CD4-positive, CD25-positive, alpha-beta regulatory T cell (primary cell): Measurements from ENCODE around the gene ETS2. TPM values are rescaled to one million over a fixed set of nuclear protein-coding genes. Genes with fewer than 3 reads are reported as not detected.

Source experiments
- ATAC-seq, 2 donors: fragments of 150-1000 bp; cut with Tn5 transposase; one replicate each; pipeline ENCODE4 v1.10.0; 2021; ENCODE audit warnings: low read depth in 2 of 2, moderate number of reproducible peaks in 2 of 2, moderate library complexity in 1 of 2
- DNase-seq, 3 donors: peaks; one replicate each; pipeline versions ENCODE4 v3.0.0 to v3.0.0-alpha.2; 2012 to 2022; ENCODE audit warnings: mixed read lengths in 1 of 3
- H3K27ac ChIP-seq: one replicate; pipeline ENCODE4 v1.7.0; 2013; ENCODE audit warnings: mild to moderate bottlenecking, low read length; ENCODE audit not compliant: insufficient read depth, poor library complexity, severe bottlenecking
- H3K27me3 ChIP-seq: one replicate; pipeline ENCODE4 v1.7.0; 2013; ENCODE audit warnings: low read length; ENCODE audit not compliant: control insufficient read depth, insufficient read depth
- H3K36me3 ChIP-seq: one replicate; pipeline ENCODE4 v1.7.0; 2013; ENCODE audit warnings: mild to moderate bottlenecking, low read length, moderate library complexity; ENCODE audit not compliant: control insufficient read depth, insufficient read depth
- H3K4me1 ChIP-seq: 2 replicates; pipeline ENCODE4 v1.7.0; 2013; ENCODE audit warnings: mild to moderate bottlenecking, low read length; ENCODE audit not compliant: insufficient read depth, control insufficient read depth, poor library complexity, severe bottlenecking
- H3K4me3 ChIP-seq: one replicate; pipeline ENCODE4 v1.7.0; 2013; ENCODE audit warnings: low read depth, mild to moderate bottlenecking, low read length, moderate library complexity
- H3K9me3 ChIP-seq, 2 experiments: 1 replicate in 1 of 2; 2 replicates in 1 of 2; pipeline ENCODE4 v1.7.0; 2013; ENCODE audit warnings: low read length in 2 of 2, mild to moderate bottlenecking in 1 of 2, moderate library complexity in 1 of 2; ENCODE audit not compliant: control insufficient read depth in 2 of 2
- H3K27ac Mint-ChIP-seq, 3 donors: one replicate each; pipeline ENCODE4 v1.8.0; 2020 to 2022; ENCODE audit warnings: mild to moderate bottlenecking in 3 of 3, mixed read lengths in 3 of 3, moderate library complexity in 2 of 3
- H3K27me3 Mint-ChIP-seq: one replicate; pipeline ENCODE4 v1.8.0; 2022; ENCODE audit warnings: mild to moderate bottlenecking, mixed read lengths
- H3K36me3 Mint-ChIP-seq: one replicate; pipeline ENCODE4 v1.8.0; 2020; ENCODE audit warnings: mixed read lengths
- H3K4me1 Mint-ChIP-seq, 4 donors: one replicate each; pipeline ENCODE4 v1.8.0; 2020 to 2022; ENCODE audit warnings: mixed read lengths in 4 of 4, mild to moderate bottlenecking in 1 of 4
- H3K4me3 Mint-ChIP-seq, 4 donors: one replicate each; pipeline ENCODE4 v1.8.0; 2020 to 2022; ENCODE audit warnings: mild to moderate bottlenecking in 4 of 4, mixed read lengths in 4 of 4, moderate library complexity in 3 of 4
- H3K9me3 Mint-ChIP-seq, 7 donors: one replicate each; pipeline ENCODE4 v1.8.0; 2020 to 2022; ENCODE audit warnings: mixed read lengths in 7 of 7, mild to moderate bottlenecking in 3 of 7, moderate library complexity in 2 of 7
- polyA plus RNA-seq, 4 donors: library from polyadenylated mRNA; unstranded; fragments of 300-500 nt; fragmentation: Illumina TruSeq; gene quantifications; one replicate each; pipeline ENCODE4 v1.2.3, GENCODE V29; 2021
- total RNA-seq: library from RNA; stranded (reverse); gene quantifications from one replicate; pipeline ENCODE4 v1.2.3, GENCODE V29; 2022

The ETS2 gene
- total and polyA plus RNA-seq, 5 donors from 2014 or later, result 2.6 to 12.3 (median 5.1) TPM

DNA sequence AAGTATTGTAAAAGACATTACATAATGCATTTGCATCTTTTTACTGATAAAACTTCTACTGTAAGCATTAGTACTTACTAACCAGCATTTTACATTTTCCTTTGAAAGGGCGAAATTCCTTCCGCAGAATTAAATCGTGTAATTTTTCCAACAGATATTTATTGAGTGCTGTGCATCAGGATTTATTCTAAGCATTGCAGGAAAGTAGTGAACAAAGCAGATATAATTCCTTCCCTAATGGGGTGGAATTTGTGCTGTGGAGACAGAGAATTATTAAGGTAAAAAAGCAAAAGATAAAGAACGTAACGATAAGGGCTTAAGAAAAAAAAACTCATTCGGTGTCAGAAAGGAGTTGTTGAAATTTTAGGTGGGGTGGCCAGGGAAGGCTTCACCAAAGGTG, 7.6 kb upstream of the ETS2 start:
- Histone ChIP-seq H3K27ac (no peak overlapping the region), H3K4me3 (no peak overlapping the region), H3K36me3 (no peaks in the 10 kb centered on the region), H3K27me3 (no peaks in the 10 kb centered on the region), H3K9me3 (no peaks in the 10 kb centered on the region), H3K4me1 (no peaks in the 10 kb centered on the region)
- H3K36me3 Mint-ChIP-seq, result no peaks in the 10 kb centered on the region
- no peak for DNase-seq
- no peaks in the 10 kb centered on the region for H3K4me1 Mint-ChIP-seq
- no peak for ATAC-seq
- H3K27me3 Mint-ChIP-seq, result no peaks in the 10 kb centered on the region
- H3K9me3 Mint-ChIP-seq, result peaks cover 0 to 3% (median 0%) of the 10 kb centered on the region in 7 donors
- no peak overlapping the region for H3K4me3 Mint-ChIP-seq
- H3K27ac Mint-ChIP-seq, result no peak overlapping the region

DNA sequence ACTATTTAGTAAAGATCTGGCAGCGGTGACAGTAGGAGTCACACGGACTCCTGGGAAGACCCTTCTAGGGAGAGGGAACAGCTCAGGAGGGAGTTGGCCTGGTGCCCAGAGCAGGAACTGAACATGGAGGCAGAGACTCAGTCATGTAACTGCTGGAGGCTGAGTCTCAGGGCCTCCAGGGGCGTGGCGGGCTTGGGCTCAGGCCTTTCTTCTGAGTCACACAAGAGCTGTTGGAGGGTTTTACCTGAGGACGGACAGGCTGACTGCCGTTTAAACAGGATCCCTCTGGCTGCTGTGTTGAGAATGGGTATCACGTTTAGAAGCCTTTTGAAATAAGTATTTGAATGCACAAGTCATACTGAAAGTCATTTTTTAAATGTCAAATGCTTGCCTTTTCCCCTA, 7.2 kb upstream of the ETS2 start:
- H3K4me3 Mint-ChIP-seq, result no peak overlapping the region
- H3K27ac Mint-ChIP-seq, result no peak overlapping the region
- peaks cover 0 to 4% (median 0%) of the 10 kb centered on the region in 7 donors for H3K9me3 Mint-ChIP-seq
- Histone ChIP-seq H3K27ac (no peak overlapping the region), H3K9me3 (no peaks in the 10 kb centered on the region), H3K36me3 (no peaks in the 10 kb centered on the region), H3K4me1 (no peaks in the 10 kb centered on the region), H3K27me3 (no peaks in the 10 kb centered on the region), H3K4me3 (no peak overlapping the region)
- DNase-seq (peak in 1 of 3 donors; percentile 36), ATAC-seq (no peak)
- no peaks in the 10 kb centered on the region for H3K36me3 Mint-ChIP-seq
- no peaks in the 10 kb centered on the region for H3K27me3 Mint-ChIP-seq
- H3K4me1 Mint-ChIP-seq, result no peaks in the 10 kb centered on the region

DNA sequence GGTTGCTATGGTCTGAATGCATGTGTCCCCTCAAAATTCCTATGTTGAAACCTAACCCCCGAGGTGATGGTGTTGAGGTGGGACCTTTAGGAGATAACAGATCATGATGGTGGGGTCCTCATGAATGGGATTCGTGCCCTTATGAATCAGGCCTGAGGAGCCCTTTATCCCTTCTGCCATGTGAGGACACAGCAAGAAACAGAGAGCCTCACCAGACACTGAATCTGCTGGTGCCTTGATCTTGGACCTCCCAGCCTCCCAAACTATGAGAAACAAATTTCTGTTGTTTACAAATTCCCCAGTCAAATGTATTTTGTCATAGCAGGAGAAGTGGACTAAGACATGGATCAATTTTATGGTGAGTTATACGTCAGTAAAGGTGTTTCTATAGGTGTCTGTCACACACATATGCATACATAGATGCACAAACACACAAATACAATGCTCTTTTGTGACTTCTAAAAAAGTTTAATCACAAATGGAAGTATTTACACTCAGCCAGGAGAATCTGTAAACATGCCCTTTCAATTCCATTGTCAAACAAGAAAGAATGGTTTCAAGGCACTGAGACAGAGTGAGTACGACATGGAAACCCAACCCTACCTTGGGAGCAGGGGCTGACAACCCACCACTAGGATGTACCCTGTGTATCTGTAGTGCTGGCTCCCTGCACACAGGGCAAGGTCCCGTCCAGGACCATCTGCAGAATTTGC, 5.5 kb upstream of the ETS2 start:
- ATAC-seq, result no peak
- Mint-ChIP-seq H3K27me3 (peaks cover 4% of the 10 kb centered on the region), H3K9me3 (peaks cover 0 to 5% (median 0%) of the 10 kb centered on the region in 7 donors), H3K36me3 (no peaks in the 10 kb centered on the region), H3K27ac (no peak overlapping the region), H3K4me1 (peaks cover 5 to 6% (median 5%) of the 10 kb centered on the region in 4 donors), H3K4me3 (no peak overlapping the region)
- DNase-seq, result no peak
- no peak overlapping the region for H3K4me3 ChIP-seq
- no peak overlapping the region for H3K27ac ChIP-seq
- H3K9me3 ChIP-seq, result no peaks in the 10 kb centered on the region
- H3K4me1 ChIP-seq, result peaks cover 8% of the 10 kb centered on the region
- no peaks in the 10 kb centered on the region for H3K36me3 ChIP-seq
- H3K27me3 ChIP-seq, result peaks cover 2% of the 10 kb centered on the region

DNA sequence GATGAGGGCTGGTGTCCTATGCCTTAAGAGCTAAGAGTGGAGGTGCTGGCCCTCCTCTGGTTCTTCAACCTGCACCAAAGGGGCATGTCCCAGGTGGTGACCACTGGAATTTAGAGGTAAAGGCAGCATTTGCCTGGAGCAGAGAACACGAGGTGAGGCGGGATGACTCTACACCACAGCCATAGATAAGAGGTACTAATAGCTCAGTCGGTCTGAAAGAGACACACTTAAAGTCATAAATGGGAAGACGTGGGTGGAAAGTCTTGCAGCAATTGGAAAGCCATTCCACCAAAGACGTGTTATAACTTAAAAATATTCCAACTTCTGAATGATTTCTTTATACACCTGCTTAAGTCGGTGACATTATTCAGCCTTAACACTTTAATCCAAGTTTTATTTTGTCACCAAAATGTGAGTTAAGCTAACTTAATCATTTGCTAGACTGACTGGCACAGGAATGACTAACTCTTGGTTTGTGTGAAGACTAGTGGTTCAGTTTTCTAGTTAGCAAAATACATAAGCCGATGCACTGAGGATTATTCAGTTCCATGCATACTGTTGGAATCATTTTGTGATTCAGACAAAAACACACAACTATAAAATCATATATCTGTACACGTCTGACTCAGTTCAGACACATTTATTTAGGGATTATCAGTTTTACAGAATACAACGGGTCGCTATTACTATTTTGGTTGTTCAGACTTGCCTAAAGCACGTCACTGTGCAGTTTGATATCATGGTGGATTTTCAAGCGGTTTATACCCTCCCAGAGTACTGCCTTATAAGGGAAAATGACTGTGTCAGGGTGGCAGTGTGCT, 4.6 kb upstream of the ETS2 start:
- ATAC-seq (no peak), DNase-seq (no peak)
- no peak overlapping the region for H3K27ac Mint-ChIP-seq
- Histone ChIP-seq H3K4me1 (peaks cover 9% of the 10 kb centered on the region), H3K36me3 (no peaks in the 10 kb centered on the region), H3K9me3 (no peaks in the 10 kb centered on the region), H3K27me3 (peaks cover 2% of the 10 kb centered on the region), H3K4me3 (no peak overlapping the region), H3K27ac (no peak overlapping the region)
- H3K4me3 Mint-ChIP-seq, result no peak overlapping the region
- H3K4me1 Mint-ChIP-seq, result peaks cover 5 to 6% (median 5%) of the 10 kb centered on the region in 4 donors
- H3K36me3 Mint-ChIP-seq, result no peaks in the 10 kb centered on the region
- H3K9me3 Mint-ChIP-seq, result peaks cover 0 to 5% (median 0%) of the 10 kb centered on the region in 7 donors
- peaks cover 4% of the 10 kb centered on the region for H3K27me3 Mint-ChIP-seq

DNA sequence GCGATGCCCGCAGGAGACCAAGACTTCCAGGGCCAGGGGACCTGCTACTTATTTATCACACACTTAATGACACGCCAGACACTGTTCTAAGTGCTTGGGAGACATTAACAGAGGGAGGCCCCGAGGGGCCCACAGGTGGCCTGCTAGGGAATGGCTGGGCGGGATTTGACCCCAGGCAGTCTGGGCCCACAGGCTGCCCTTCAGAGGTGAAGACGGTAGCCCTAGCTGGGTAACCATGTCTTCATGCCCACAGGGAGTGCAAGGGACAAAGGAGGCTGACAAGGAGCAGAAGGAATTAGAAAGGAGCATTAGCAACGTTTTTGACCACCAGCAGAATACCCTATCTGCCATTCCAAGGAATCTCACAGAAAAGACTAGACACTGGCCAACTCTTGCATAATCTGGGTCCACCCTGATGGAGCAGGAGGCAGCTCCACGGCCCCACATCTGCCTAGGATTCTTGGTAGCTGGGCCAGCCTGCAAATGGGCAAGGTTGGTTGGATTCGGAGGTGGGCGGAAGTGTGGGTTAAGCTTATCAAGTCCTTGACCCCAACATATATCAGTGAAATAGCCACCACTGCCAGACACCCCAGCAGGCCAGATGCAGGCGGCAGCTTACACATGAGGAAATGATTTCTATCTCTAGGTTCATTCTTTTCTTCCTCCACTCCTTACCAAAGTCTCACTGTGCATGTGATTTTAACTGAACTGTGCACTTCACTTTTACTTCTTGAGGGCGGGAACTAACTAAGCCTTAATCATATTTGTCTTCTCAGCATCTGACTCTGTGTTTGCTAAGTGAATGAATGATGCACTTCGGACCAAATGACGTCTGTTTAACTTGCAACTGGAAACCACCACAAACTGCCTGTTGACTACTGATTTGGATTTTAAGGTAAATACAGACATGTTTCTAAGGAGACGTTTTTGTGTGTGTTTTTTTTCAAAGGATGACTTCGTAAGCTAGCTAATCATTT, 3.4 kb upstream of the ETS2 start:
- ATAC-seq, result no peak
- Histone ChIP-seq H3K4me3 (no peak overlapping the region), H3K27ac (no peak overlapping the region), H3K9me3 (no peaks in the 10 kb centered on the region), H3K27me3 (peaks cover 2% of the 10 kb centered on the region), H3K36me3 (no peaks in the 10 kb centered on the region), H3K4me1 (peaks cover 20% of the 10 kb centered on the region)
- Mint-ChIP-seq H3K27me3 (peaks cover 8% of the 10 kb centered on the region), H3K4me3 (peak overlapping the region in 1 of 4 donors; percentile 6), H3K9me3 (peaks cover 0 to 5% (median 0%) of the 10 kb centered on the region in 7 donors), H3K27ac (no peak overlapping the region), H3K4me1 (peaks cover 5 to 15% (median 12%) of the 10 kb centered on the region in 4 donors), H3K36me3 (no peaks in the 10 kb centered on the region)
- DNase-seq, result no peak

DNA sequence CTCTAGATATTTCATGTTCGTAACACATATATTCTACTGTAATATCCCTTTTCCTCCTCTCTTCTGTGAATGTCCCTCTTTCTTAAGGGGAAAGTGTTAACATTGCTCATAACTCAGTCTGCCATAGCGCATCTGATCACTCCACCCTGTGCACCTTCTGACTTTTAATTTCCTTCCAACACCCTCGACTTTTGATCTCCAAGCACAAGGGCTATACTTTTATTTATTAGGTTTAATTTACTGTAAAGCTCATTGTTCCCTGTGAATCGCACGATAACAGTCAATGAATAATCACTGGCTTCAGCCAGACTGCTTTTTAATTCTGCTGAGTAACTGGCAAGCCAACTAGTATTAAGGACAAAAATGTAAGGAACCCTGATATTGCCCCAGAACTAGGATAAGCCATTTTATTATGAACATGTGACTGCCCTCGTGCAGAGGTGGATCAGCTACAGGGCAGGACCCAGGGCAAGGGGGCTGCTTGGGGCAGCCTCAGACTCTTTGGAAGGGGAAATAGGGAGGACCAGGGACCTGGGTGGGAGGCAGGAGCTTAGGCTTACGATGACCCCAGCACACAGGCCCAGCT, 2.6 kb upstream of the ETS2 start:
- peaks cover 0 to 5% (median 0%) of the 10 kb centered on the region in 7 donors for H3K9me3 Mint-ChIP-seq
- ATAC-seq (no peak), DNase-seq (no peak)
- no peaks in the 10 kb centered on the region for H3K36me3 Mint-ChIP-seq
- H3K4me1 ChIP-seq, result peaks cover 24% of the 10 kb centered on the region
- H3K27ac Mint-ChIP-seq, result peak overlapping the region in 1 of 3 donors; percentile 12
- no peaks in the 10 kb centered on the region for H3K9me3 ChIP-seq
- no peak overlapping the region for H3K4me3 ChIP-seq
- H3K27me3 ChIP-seq, result peaks cover 2% of the 10 kb centered on the region
- peaks cover 5 to 23% (median 20%) of the 10 kb centered on the region in 4 donors for H3K4me1 Mint-ChIP-seq
- H3K27ac ChIP-seq, result no peak overlapping the region
- peaks cover 8% of the 10 kb centered on the region for H3K27me3 Mint-ChIP-seq
- peak overlapping the region; percentile 24 to 88 (median 62) for H3K4me3 Mint-ChIP-seq
- H3K36me3 ChIP-seq, result no peaks in the 10 kb centered on the region
